K562 (cell line): ENCODE data around the gene KLC3. TPM values are rescaled to one million over a fixed set of nuclear protein-coding genes. Genes with fewer than 3 reads are reported as not detected.

Source experiments
- ATAC-seq: fragments of 200-7000 bp; cut with Tn5 transposase; 3 replicates; pipeline ENCODE4 v1.9.1; 2020; ENCODE audit warnings: moderate library complexity
- BruUV-seq: library from RNA; stranded (reverse); fragments of 400-500 nt; replicated peaks from 2 replicates; lab custom pipeline; 2021; lab: Mats Ljungman, UMichigan
- CTCF ChIA-PET: fragments of 300-600 bp; formaldehyde crosslinking; extraction: SDS; loops from one replicate; lab custom pipeline; 2021; ENCODE audit warnings: low intra/inter-chr PET ratio; lab: Yijun Ruan, JAX
- POLR2A ChIA-PET: fragments of 300-600, 350-650 bp; sonication (Branson Sonifier 250); formaldehyde crosslinking; extraction: SDS; loops from one replicate; lab custom pipeline; 2021; ENCODE audit warnings: antibody characterized with exemption, inconsistent platforms; lab: Yijun Ruan, JAX
- DNase-seq, 4 experiments: peaks; one replicate each; pipeline versions ENCODE4 v3.0.0 to v3.0.0-alpha.2; 2011 to 2018; ENCODE audit warnings: low spot score in 3 of 4, mixed read lengths in 3 of 4; ENCODE audit errors: extremely low read depth in 1 of 4
- FAIRE-seq: peaks from 2 replicates; lab custom pipeline; 2011; peaks lifted over from hg19 to GRCh38; lab: Jason Lieb, UNC
- H2AFZ ChIP-seq: 2 replicates; pipeline ENCODE4 v1.6.0; 2011; ENCODE audit warnings: low read depth, low read length, control low read depth, inconsistent platforms
- H3K27ac ChIP-seq: fragments of 200-600 bp; 3 replicates; pipeline ENCODE4 v1.8.0; 2011; ENCODE audit warnings: low read depth, mild to moderate bottlenecking, control low read depth, inconsistent platforms, low read length, moderate library complexity, mixed read lengths; ENCODE audit errors: extremely low read depth
- H3K27me3 ChIP-seq, 2 experiments: fragments of 300-600 bp in 1 of 2; 2 replicates in 1 of 2; 3 replicates in 1 of 2; pipeline versions ENCODE4 v1.6.0 to v1.8.0; 2011; ENCODE audit warnings: inconsistent platforms in 2 of 2, low read length in 2 of 2, mild to moderate bottlenecking in 1 of 2, mixed read lengths in 1 of 2, moderate library complexity in 1 of 2; ENCODE audit not compliant: control insufficient read depth in 2 of 2, insufficient read depth in 2 of 2
- H3K36me3 ChIP-seq: fragments of 300-600 bp; 3 replicates; pipeline ENCODE4 v1.8.0; 2011; ENCODE audit warnings: mild to moderate bottlenecking, low read length, inconsistent platforms; ENCODE audit not compliant: control insufficient read depth, insufficient read depth
- H3K4me1 ChIP-seq, 2 experiments: fragments of 200-600 bp in 1 of 2; replicated peaks in 1 of 2; 2 replicates in 1 of 2; 3 replicates in 1 of 2; pipeline versions ENCODE4 v1.5.1 to v1.8.0; 2011; ENCODE audit warnings: inconsistent platforms in 2 of 2, low read length in 2 of 2, mild to moderate bottlenecking in 1 of 2, mixed read lengths in 1 of 2, moderate library complexity in 1 of 2; ENCODE audit not compliant: control insufficient read depth in 2 of 2, insufficient read depth in 2 of 2
- H3K4me2 ChIP-seq: 2 replicates; pipeline ENCODE4 v1.6.1; 2011; ENCODE audit warnings: low read length, control low read depth, inconsistent platforms, mixed read lengths; ENCODE audit not compliant: insufficient read depth
- H3K4me3 ChIP-seq: fragments of 200-600 bp; sonication (generic), shearing (Covaris generic); 2 replicates; pipeline ENCODE4 v1.5.1; 2016; ENCODE audit warnings: control low read depth, inconsistent platforms
- H3K79me2 ChIP-seq: fragments of 200-600 bp; 3 replicates; pipeline ENCODE4 v1.8.0; 2011; ENCODE audit warnings: low read length, inconsistent platforms; ENCODE audit not compliant: control insufficient read depth, insufficient read depth
- H3K9ac ChIP-seq, 2 experiments: 2 replicates each; pipeline versions ENCODE4 v1.6.0 to v1.6.1; 2011; ENCODE audit warnings: low read depth in 2 of 2, low read length in 2 of 2, control low read depth in 1 of 2, inconsistent platforms in 1 of 2, mild to moderate bottlenecking in 1 of 2, mixed read lengths in 1 of 2; ENCODE audit not compliant: insufficient read depth in 1 of 2
- H3K9me1 ChIP-seq: one replicate; pipeline ENCODE4 v1.6.0; 2011; ENCODE audit warnings: inconsistent platforms, mild to moderate bottlenecking, low read length, moderate library complexity; ENCODE audit not compliant: control insufficient read depth, insufficient read depth
- H3K9me3 ChIP-seq: replicated peaks from 2 replicates; pipeline ENCODE4 v1.5.1; 2011; ENCODE audit warnings: low read depth, low read length, inconsistent platforms; ENCODE audit not compliant: control insufficient read depth, insufficient read depth
- H4K20me1 ChIP-seq: replicated peaks from 2 replicates; pipeline ENCODE4 v1.6.1; 2011; ENCODE audit warnings: low read length, inconsistent platforms, mixed read lengths; ENCODE audit not compliant: control insufficient read depth, insufficient read depth
- ADNP ChIP-seq: fragments of 200-800 bp; sonication (Bioruptor generic); IDR thresholded peaks from 2 replicates; pipeline ENCODE4 v1.6.1; 2016; ENCODE audit warnings: missing genetic modification characterization, missing compliant biosample characterization
- EGR1 ChIP-seq: fragments of 450-650 bp; conservative IDR thresholded peaks from 2 replicates; pipeline ENCODE4 v1.6.1; 2017; ENCODE audit warnings: mild to moderate bottlenecking
- EHMT2 ChIP-seq: fragments of 450-650 bp; IDR thresholded peaks from 2 replicates; pipeline ENCODE4 v1.6.1; 2018; ENCODE audit warnings: antibody characterized with exemption
- HMG20A ChIP-seq: fragments of 450-650 bp; formaldehyde crosslinking; conservative IDR thresholded peaks from 2 replicates; pipeline ENCODE4 v1.4.0; 2020; ENCODE audit warnings: mild to moderate bottlenecking, mixed read lengths
- MEF2D ChIP-seq: conservative IDR thresholded peaks from 2 replicates; pipeline ENCODE4 v1.6.1; 2016; ENCODE audit warnings: low read depth, missing genetic modification characterization, missing compliant biosample characterization
- MTA1 ChIP-seq: fragments of 450-650 bp; IDR thresholded peaks from 2 replicates; pipeline ENCODE4 v1.6.1; 2017; ENCODE audit warnings: borderline replicate concordance
- MYBL2 ChIP-seq, 2 experiments: fragments of 450-650 bp in 1 of 2; sonication (generic) in 1 of 2; formaldehyde crosslinking in 1 of 2; IDR thresholded peaks; 2 replicates each; pipeline versions ENCODE4 v1.6.1 to v1.8.1; 2017 to 2022; ENCODE audit warnings: borderline replicate concordance in 1 of 2, inconsistent platforms in 1 of 2, low read depth in 1 of 2, mild to moderate bottlenecking in 1 of 2, missing genetic modification reagents in 1 of 2, moderate library complexity in 1 of 2
- RBM22 ChIP-seq: fragments of 200-400 bp; formaldehyde crosslinking; IDR thresholded peaks from 2 replicates; pipeline ENCODE4 v1.6.1; 2018; ENCODE audit warnings: low read length, low read depth; ENCODE audit not compliant: poor library complexity, severe bottlenecking
- THRA ChIP-seq: fragments of 450-650 bp; IDR thresholded peaks from 2 replicates; pipeline ENCODE4 v1.6.1; 2017; ENCODE audit warnings: mild to moderate bottlenecking, moderate library complexity
- ZNF347 ChIP-seq: fragments of 450-650 bp; formaldehyde crosslinking; IDR thresholded peaks from 2 replicates; pipeline ENCODE4 v1.4.0; 2020; ENCODE audit warnings: low read depth, mild to moderate bottlenecking, moderate library complexity
- ZNF436 ChIP-seq: fragments of 250-450, 450-650 bp; sonication (Bioruptor Pico); formaldehyde crosslinking; IDR thresholded peaks from 2 replicates; pipeline ENCODE4 v1.7.0; 2020; ENCODE audit warnings: mild to moderate bottlenecking
- ZZZ3 ChIP-seq: fragments of 450-650 bp; IDR thresholded peaks from 2 replicates; pipeline ENCODE4 v1.6.1; 2016; ENCODE audit warnings: antibody characterized with exemption, mild to moderate bottlenecking, moderate library complexity
- WGBS: fragments of 100-300 bp; shearing (Covaris generic); methylation state at CpG from one replicate; pipeline ENCODE4 v1.1.6; 2016; ENCODE audit warnings: low coverage, mixed read lengths; ENCODE audit not compliant: insufficient coverage; ENCODE audit errors: missing lambda C conversion rate; 5-methylcytosine and 5-hydroxymethylcytosine counted together
- in situ Hi-C: fragments of 300-500 bp; cut with MboI; formaldehyde crosslinking; loops from 4 replicates; pipeline ENCODE4 v1.15.0; 2018; ENCODE audit warnings: inconsistent platforms, mixed read lengths
- intact Hi-C: fragments of 100-400 bp; cut with micrococcal nuclease; formaldehyde crosslinking; loops from 2 replicates; pipeline ENCODE4 v1.14.2; 2022
- polyA plus RNA-seq, 8 experiments: library from polyadenylated mRNA; depleted of rRNA in 4 of 8; stranded (reverse) in 5 of 8; unstranded in 3 of 8; fragments of >200 nt; fragmentation: Nextera tagmentation in 2 of 8; fragmentation: Illumina TruSeq in 1 of 8; extraction: Ambion mirVana in 2 of 8; extraction: Trizol in 1 of 8; gene quantifications; 2 replicates each; pipeline versions ENCODE4 v1.2.1 to v1.2.3, GENCODE V29; 2011 to 2014; ENCODE audit warnings: inconsistent platforms in 1 of 8, missing spikeins in 1 of 8
- total RNA-seq, 7 experiments: library from RNA; depleted of rRNA in 6 of 7; stranded (reverse); fragments of >200 nt in 6 of 7; fragmentation: Illumina TruSeq in 2 of 7; extraction: Trizol in 2 of 7; gene quantifications; 2 replicates each; pipeline versions ENCODE4 v1.2.1 to v1.2.3, GENCODE V29; 2011 to 2021; ENCODE audit warnings: low replicate concordance in 1 of 7
- TF ChIP-seq, protein P1 (sequence below), 2 experiments: fragments of 200-800 bp in 1 of 2; sonication (Bioruptor generic) in 1 of 2; sonication (generic) in 1 of 2; formaldehyde crosslinking in 1 of 2; IDR thresholded peaks in 1 of 2; conservative IDR thresholded peaks in 1 of 2; 2 replicates each; pipeline versions ENCODE4 v1.5.0 to v1.6.1; 2016 to 2020; ENCODE audit warnings: missing compliant biosample characterization in 1 of 2, missing genetic modification characterization in 1 of 2, missing genetic modification reagents in 1 of 2

KLC3 gene
- total and polyA plus RNA-seq, 9 of the 15 experiments (the other 6 are each of a cell fraction or from before 2014, with no cell fraction given): 0.03 to 1.2 (median 0.59) TPM; not detected in 3

DNA sequence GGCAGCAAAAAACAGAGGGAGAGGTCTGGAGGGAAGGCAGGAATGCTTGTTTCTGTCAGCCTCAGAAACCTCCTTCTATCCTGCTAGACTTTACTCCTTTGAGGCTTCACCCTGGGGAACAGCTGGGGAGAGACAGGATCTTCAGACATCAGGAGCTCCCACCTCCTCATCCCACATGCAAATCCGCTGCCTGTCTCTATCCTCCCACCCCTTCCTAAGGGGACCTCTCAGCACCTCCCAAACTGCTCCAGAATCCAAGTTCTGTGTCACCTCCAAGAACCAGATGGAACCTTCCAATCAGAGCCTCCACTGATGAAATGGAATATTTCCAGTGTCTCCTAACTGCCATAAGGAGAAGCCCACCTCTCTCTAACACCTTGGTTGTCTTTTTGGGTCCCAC is 39.6 kb downstream of the KLC3 start:
- intact Hi-C loops: no loop called here
- H3K79me2 ChIP-seq: no peaks in the 10 kb centered on the region
- 0% methylated on average over 1 of the region's 1 CpG for WGBS
- BruUV-seq: no TSS peak
- DNase-seq (peak in 1 of 4 experiments; percentile 4), ATAC-seq (no peak)
- in situ Hi-C loops: no loop called here
- H3K4me3 ChIP-seq: no peak overlapping the region
- no peak overlapping the region for H3K4me2 ChIP-seq
- CTCF ChIA-PET: no interaction called here
- no peak overlapping the region for H2AFZ ChIP-seq
- H3K9ac ChIP-seq: peak overlapping the region in 1 of 2 experiments; percentile 47; a peak in 1 of 4 replicates
- no peaks in the 10 kb centered on the region for H3K36me3 ChIP-seq
- H3K27me3 ChIP-seq: peaks cover 0 to 3% of the 10 kb centered on the region in 2 experiments; a peak in 3 of 5 replicates
- H3K9me1 ChIP-seq: no peaks in the 10 kb centered on the region
- no peak for TF ChIP-seq ADNP
- TF ChIP-seq, protein P1, sequence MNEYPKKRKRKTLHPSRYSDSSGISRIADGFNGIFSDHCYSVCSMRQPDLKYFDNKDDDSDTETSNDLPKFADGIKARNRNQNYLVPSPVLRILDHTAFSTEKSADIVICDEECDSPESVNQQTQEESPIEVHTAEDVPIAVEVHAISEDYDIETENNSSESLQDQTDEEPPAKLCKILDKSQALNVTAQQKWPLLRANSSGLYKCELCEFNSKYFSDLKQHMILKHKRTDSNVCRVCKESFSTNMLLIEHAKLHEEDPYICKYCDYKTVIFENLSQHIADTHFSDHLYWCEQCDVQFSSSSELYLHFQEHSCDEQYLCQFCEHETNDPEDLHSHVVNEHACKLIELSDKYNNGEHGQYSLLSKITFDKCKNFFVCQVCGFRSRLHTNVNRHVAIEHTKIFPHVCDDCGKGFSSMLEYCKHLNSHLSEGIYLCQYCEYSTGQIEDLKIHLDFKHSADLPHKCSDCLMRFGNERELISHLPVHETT (CRISPR knock-in tag; conservative IDR thresholded peaks at IDR 0.05 in 1 of 2, IDR thresholded peaks at IDR 0.05 in 1 of 2): no peak
- no peak for TF ChIP-seq THRA
- no peak for TF ChIP-seq ZNF436 (CRISPR knock-in tag)
- no peak for TF ChIP-seq EHMT2
- TF ChIP-seq MTA1: no peak
- no peak for TF ChIP-seq MEF2D
- no peak for TF ChIP-seq MYBL2 (IDR thresholded peaks at IDR 0.05; ENCODE audit: low read depth)
- TF ChIP-seq MYBL2 (CRISPR knock-in tag; IDR thresholded peaks at IDR 0.05; ENCODE audit: borderline replicate concordance): no peak
- no peak for TF ChIP-seq HMG20A (CRISPR knock-in tag)
- TF ChIP-seq ZZZ3: no peak
- no peak for TF ChIP-seq ZNF347 (CRISPR knock-in tag)
- TF ChIP-seq EGR1: no peak
- TF ChIP-seq RBM22: no peak
- TF ChIP-seq, all 486 proteins: peak for 0
- Histone ChIP-seq H3K4me1 (peaks cover 0 to 7% of the 10 kb centered on the region in 2 experiments; a peak in 2 of 5 replicates), H4K20me1 (no peaks in the 10 kb centered on the region), H3K27ac (no peak overlapping the region), H3K9me3 (no peaks in the 10 kb centered on the region)
- POLR2A ChIA-PET: interaction anchor here (1.5 kb wide), 1 partner anchor 19 kb away, joined by 5 read pairs; no protein-coding TSS in a partner anchor
- no peak for FAIRE-seq
